GM12878 (cell line): ENCODE measurements around the gene COL25A1. TPM values are rescaled to one million over a fixed set of nuclear protein-coding genes. Genes with fewer than 3 reads are reported as not detected.
A peak's percentile ranks its signal among the peaks of the same experiment; 100 is the strongest.

Experiments used
- ATAC-seq: fragments of 200-7000 bp; cut with Tn5 transposase; 3 replicates; pipeline ENCODE4 v1.9.1; 2020; ENCODE audit warnings: mild to moderate bottlenecking, moderate library complexity
- Bru-seq: library from RNA; stranded (reverse); fragments of 400-500 nt; gene quantifications from one replicate; lab custom pipeline; 2021; lab: Mats Ljungman, UMichigan
- BruChase-seq, 2 experiments: library from RNA; stranded (reverse); fragments of 400-500 nt; gene quantifications; one replicate each; lab custom pipeline; 2021; lab: Mats Ljungman, UMichigan
- BruUV-seq: library from RNA; stranded (reverse); fragments of 400-500 nt; replicated peaks from 2 replicates; lab custom pipeline; 2021; lab: Mats Ljungman, UMichigan
- CTCF ChIA-PET: fragments of 300-600 bp; sonication (Branson Sonifier 250); formaldehyde crosslinking; extraction: SDS; loops from one replicate; lab custom pipeline; 2021; ENCODE audit warnings: inconsistent platforms; lab: Yijun Ruan, JAX
- POLR2A ChIA-PET: fragments of 350-600 bp; formaldehyde crosslinking; extraction: SDS; loops from one replicate; lab custom pipeline; 2021; ENCODE audit warnings: inconsistent platforms; lab: Charles Lee
- RAD21 ChIA-PET: fragments of 300-600 bp; sonication (Branson Sonifier 250); formaldehyde crosslinking; loops from one replicate; lab custom pipeline; 2023; ENCODE audit warnings: antibody characterized with exemption; ENCODE audit not compliant: unreplicated experiment; lab: Charles Lee
- SMC1A ChIA-PET: fragments of 300-600 bp; sonication (Branson Sonifier 250); formaldehyde crosslinking; loops from one replicate; lab custom pipeline; 2023; ENCODE audit not compliant: unreplicated experiment, uncharacterized antibody; lab: Charles Lee
- DNase-seq: peaks from one replicate; pipeline ENCODE4 v3.0.0-alpha.2; 2011; ENCODE audit warnings: low read depth, low spot score
- FAIRE-seq: peaks from 3 replicates; lab custom pipeline; 2011; peaks lifted over from hg19 to GRCh38; lab: Jason Lieb, UNC
- H2AFZ ChIP-seq: 2 replicates; pipeline ENCODE4 v1.6.0; 2011; ENCODE audit warnings: low read depth, low read length, control low read depth; ENCODE audit not compliant: control insufficient read depth
- H3K27ac ChIP-seq: 2 replicates; pipeline ENCODE4 v1.5.1; 2011; ENCODE audit warnings: control low read depth; ENCODE audit not compliant: control insufficient read depth, insufficient read depth
- H3K27me3 ChIP-seq, 2 experiments: replicated peaks in 1 of 2; 2 replicates each; pipeline versions ENCODE4 v1.6.0 to v1.6.1; 2011; ENCODE audit warnings: low read length in 1 of 2; ENCODE audit not compliant: control insufficient read depth in 2 of 2, insufficient read depth in 2 of 2
- H3K36me3 ChIP-seq, 2 experiments: 2 replicates each; pipeline ENCODE4 v1.5.1; 2011; ENCODE audit warnings: low read length in 1 of 2; ENCODE audit not compliant: control insufficient read depth in 2 of 2, insufficient read depth in 2 of 2
- H3K4me1 ChIP-seq: 2 replicates; pipeline ENCODE4 v1.6.1; 2011; ENCODE audit warnings: mild to moderate bottlenecking, low read length, moderate library complexity, mixed read lengths; ENCODE audit not compliant: control insufficient read depth, insufficient read depth
- H3K4me2 ChIP-seq: 2 replicates; pipeline ENCODE4 v1.6.0; 2011; ENCODE audit warnings: control low read depth; ENCODE audit not compliant: control insufficient read depth, insufficient read depth
- H3K4me3 ChIP-seq: fragments of 200-600 bp; sonication (generic); 2 replicates; pipeline ENCODE4 v1.5.1; 2016
- H3K79me2 ChIP-seq: 2 replicates; pipeline ENCODE4 v1.6.0; 2011; ENCODE audit warnings: low read length; ENCODE audit not compliant: control insufficient read depth, insufficient read depth
- H3K9ac ChIP-seq: 2 replicates; pipeline ENCODE4 v1.8.0; 2011; ENCODE audit warnings: low read length, control low read depth, mixed read lengths; ENCODE audit not compliant: control insufficient read depth, insufficient read depth
- H3K9me3 ChIP-seq: replicated peaks from 3 replicates; pipeline ENCODE4 v1.5.1; 2011; ENCODE audit warnings: mild to moderate bottlenecking, low read length; ENCODE audit not compliant: control insufficient read depth, insufficient read depth
- H4K20me1 ChIP-seq: 2 replicates; pipeline ENCODE4 v1.6.0; 2011; ENCODE audit not compliant: control insufficient read depth, insufficient read depth
- BACH1 ChIP-seq: fragments of 450-650 bp; IDR thresholded peaks from 2 replicates; pipeline ENCODE4 v1.6.1; 2017; ENCODE audit warnings: mild to moderate bottlenecking, borderline replicate concordance
- BMI1 ChIP-seq: fragments of 450-650 bp; IDR thresholded peaks from 2 replicates; pipeline ENCODE4 v1.6.1; 2016; ENCODE audit warnings: mild to moderate bottlenecking, moderate library complexity, borderline replicate concordance
- EZH2 ChIP-seq: IDR thresholded peaks from 2 replicates; pipeline ENCODE4 v1.6.1; 2012; ENCODE audit warnings: low read depth, mild to moderate bottlenecking, control low read depth, inconsistent platforms, low read length, borderline replicate concordance; ENCODE audit not compliant: control insufficient read depth
- HDAC6 ChIP-seq: fragments of 200-600 bp; sonication (generic); IDR thresholded peaks from one replicate; pipeline ENCODE4 v1.8.0; 2017; ENCODE audit warnings: antibody characterized with exemption; ENCODE audit not compliant: unreplicated experiment
- MYB ChIP-seq: fragments of 150-350 bp; IDR thresholded peaks from 2 replicates; pipeline ENCODE4 v1.6.1; 2014; ENCODE audit warnings: mild to moderate bottlenecking, low read depth, low read length, borderline replicate concordance
- RAD51 ChIP-seq: fragments of 450-650 bp; IDR thresholded peaks from 2 replicates; pipeline ENCODE4 v1.6.1; 2016; ENCODE audit warnings: moderate library complexity, mild to moderate bottlenecking, inconsistent platforms
- WGBS: methylation state at CpG from one replicate; pipeline ENCODE4 v1.1.6; 2016; ENCODE audit warnings: low lambda C conversion rate; ENCODE audit not compliant: insufficient replicate concordance, insufficient coverage; ENCODE audit errors: missing lambda C conversion rate; 5-methylcytosine and 5-hydroxymethylcytosine counted together
- in situ Hi-C: fragments of 300-500 bp; cut with MboI; formaldehyde crosslinking; loops from 9 replicates; pipeline ENCODE4 v1.14.3; 2018; ENCODE audit warnings: mixed read lengths
- intact Hi-C: fragments of 100-400 bp; cut with micrococcal nuclease; formaldehyde crosslinking; loops from one replicate; pipeline ENCODE4 v1.14.2; 2022; ENCODE audit not compliant: unreplicated experiment
- long read RNA-seq, 2 experiments: library from polyadenylated mRNA; unstranded; transcript quantifications; one replicate each; pipeline ENCODE4 v2.0.0, GENCODE V29; 2019 to 2020
- polyA minus RNA-seq, 3 experiments: library from RNA; depleted of rRNA, polyadenylated mRNA; stranded (reverse); fragments of >200 nt; gene quantifications; 2 replicates each; pipeline ENCODE4 v1.2.3, GENCODE V29; 2011
- polyA plus RNA-seq, 11 experiments: library from polyadenylated mRNA; depleted of rRNA in 4 of 11; unstranded in 6 of 11; stranded (reverse) in 5 of 11; fragments of >200 nt; fragmentation: Nextera tagmentation in 4 of 11; fragmentation: Illumina TruSeq in 1 of 11; extraction: Ambion mirVana in 4 of 11; extraction: Trizol in 1 of 11; gene quantifications; 1 replicate in 1 of 11; 2 replicates in 10 of 11; pipeline versions ENCODE4 v1.2.1 to v1.2.3, GENCODE V29; 2011 to 2016; ENCODE audit warnings: inconsistent platforms in 2 of 11, missing spikeins in 2 of 11, low read depth in 1 of 11
- total RNA-seq, 4 experiments: library from RNA; depleted of rRNA in 3 of 4; stranded (reverse); fragments of >200 nt in 3 of 4; fragmentation: Illumina TruSeq in 1 of 4; extraction: Trizol in 1 of 4; gene quantifications; 2 replicates each; pipeline versions ENCODE4 v1.2.1 to v1.2.3, GENCODE V29; 2013 to 2021

COL25A1 gene
- total RNA-seq (2013; cell fraction: nucleolus; rRNA removed), result 0.31 and 0.69 TPM in 2 replicates
- 0.06 TPM in 1 of 2 replicates, not detected in the other for total RNA-seq (2014; rRNA removed)
- 0.05 and 0.18 TPM in 2 replicates for total RNA-seq (2014; rRNA removed; fragmentation: Illumina TruSeq; extraction: Trizol)
- total RNA-seq (2021), result not detected in 2 replicates
- polyA plus RNA-seq (2011; ENCODE audit: low read depth), result not detected
- polyA plus RNA-seq (2011; rRNA removed), result 0.26 and 0.48 TPM in 2 replicates
- 0.10 TPM in 2 replicates for polyA plus RNA-seq (2011; cell fraction: cytosol; rRNA removed)
- 0.57 and 0.60 TPM in 2 replicates for polyA plus RNA-seq (2011; cell fraction: nucleus; rRNA removed)
- not detected in 2 replicates for polyA plus RNA-seq (2012)
- polyA plus RNA-seq (2014; fragmentation: Illumina TruSeq; extraction: Trizol), result 0.01 and 0.22 TPM in 2 replicates
- polyA plus RNA-seq (2014; fragmentation: Nextera tagmentation; extraction: Ambion mirVana), result not detected
- not detected in 2 replicates for polyA plus RNA-seq (2014; rRNA removed)
- not detected for polyA plus RNA-seq (2016; fragmentation: Nextera tagmentation; extraction: Ambion mirVana)
- polyA minus RNA-seq (2011; rRNA and poly(A)+ RNA removed), result 0.22 and 0.36 TPM in 2 replicates
- polyA minus RNA-seq (2011; cell fraction: cytosol; rRNA and poly(A)+ RNA removed), result 0.21 and 0.40 TPM in 2 replicates
- 0.24 and 0.38 TPM in 2 replicates for polyA minus RNA-seq (2011; cell fraction: nucleus; rRNA and poly(A)+ RNA removed)
- percentile 19 among the genes with signal in this experiment for Bru-seq, nascent RNA
- percentile 19 among the genes with signal in this experiment for BruChase-seq, experiment 1, labeled RNA remaining after a 6-hour chase
- BruChase-seq, experiment 2, labeled RNA remaining after a 2-hour chase, result percentile 21 among the genes with signal in this experiment
- long read RNA-seq, experiment 1, result 0 reads
- long read RNA-seq, experiment 2, partial matches to known transcripts, result 0 of 1 reads
- long read RNA-seq, experiment 2, other reads (novel, unspliced or antisense), result 1 of 1 reads

DNA sequence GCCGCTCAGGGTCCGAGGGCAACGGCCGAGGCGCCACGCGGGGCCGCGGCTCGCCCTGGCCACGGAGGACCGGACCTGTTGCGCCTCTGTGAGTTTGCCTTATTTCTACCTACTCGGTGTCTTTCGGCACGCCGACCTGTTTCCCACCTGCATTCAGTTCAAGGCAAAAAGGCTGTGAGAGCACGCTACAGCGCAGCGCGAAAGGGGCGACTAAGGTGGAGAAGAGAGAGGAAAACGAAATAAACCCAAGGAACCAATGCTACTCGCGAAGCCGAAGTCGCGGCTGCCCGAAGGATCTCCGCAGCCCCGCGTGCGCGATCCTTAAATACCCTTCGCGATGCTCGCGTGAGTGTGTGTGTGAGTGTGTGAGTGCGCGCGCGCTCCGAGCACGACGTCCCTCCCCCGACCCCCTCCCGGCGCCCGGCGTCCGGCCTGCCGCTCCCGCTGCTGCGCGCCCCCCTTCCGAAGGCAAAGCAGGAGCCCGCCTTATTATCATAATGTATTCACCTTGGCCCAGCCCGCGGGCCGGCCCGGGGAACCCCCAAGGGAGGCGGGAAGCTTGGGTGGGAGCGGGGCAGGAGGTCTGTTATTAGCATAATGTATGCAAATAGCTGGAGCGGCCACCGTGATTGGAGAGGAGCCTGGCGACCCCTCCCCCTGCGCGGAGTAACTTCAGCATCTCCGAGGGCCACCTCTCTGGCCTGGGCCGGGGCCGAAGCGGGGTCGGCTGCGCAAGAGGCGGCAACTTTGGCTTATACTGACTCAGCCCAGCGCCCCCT is at the start of gene COL25A1:
Gene COL25A1, minus strand, starts transcription at position 298 of the 779 bp plus-strand sequence.
- POLR2A ChIA-PET, result no interaction called here
- Histone ChIP-seq H3K9ac (no peak within 1 kb of the TSS), H3K27me3 (peaks cover 14 to 25% of the 10 kb centered on the region in 2 experiments), H3K27ac (no peak within 1 kb of the TSS), H2AFZ (no peak within 1 kb of the TSS), H3K4me1 (no peaks in the 10 kb centered on the region), H3K79me2 (no peaks in the 10 kb centered on the region), H4K20me1 (no peaks in the 10 kb centered on the region), H3K4me3 (no peak within 1 kb of the TSS), H3K36me3 (no peaks in the 10 kb centered on the region), H3K9me3 (no peaks in the 10 kb centered on the region; the same call in 2 of the 3 replicates), H3K4me2 (0 out of 2 replicates have a peak within 1 kb of the TSS, but pooled peaks have one; percentile 22)
- in situ Hi-C loops, result no loop called here
- no peak for FAIRE-seq
- DNase-seq, result no peak
- intact Hi-C loops, result no loop called here
- no TSS peak for BruUV-seq
- WGBS, result 38% methylated on average over 50 of the region's 76 CpGs
- SMC1A ChIA-PET, result no interaction called here
- TF ChIP-seq BACH1 (no peak), EZH2 (0 out of 2 replicates have a peak, but pooled peaks have one; percentile 34), HDAC6 (no peak), RAD51 (no peak), MYB (no peak), BMI1 (no peak)
- RAD21 ChIA-PET, result no interaction called here
- CTCF ChIA-PET, result no interaction called here
- ATAC-seq, result no peak
